Measurements from ENCODE around the gene SLIT3.
A peak's percentile ranks its signal among the peaks of the same experiment; 100 is the strongest.

The SLIT3 gene

DNA sequence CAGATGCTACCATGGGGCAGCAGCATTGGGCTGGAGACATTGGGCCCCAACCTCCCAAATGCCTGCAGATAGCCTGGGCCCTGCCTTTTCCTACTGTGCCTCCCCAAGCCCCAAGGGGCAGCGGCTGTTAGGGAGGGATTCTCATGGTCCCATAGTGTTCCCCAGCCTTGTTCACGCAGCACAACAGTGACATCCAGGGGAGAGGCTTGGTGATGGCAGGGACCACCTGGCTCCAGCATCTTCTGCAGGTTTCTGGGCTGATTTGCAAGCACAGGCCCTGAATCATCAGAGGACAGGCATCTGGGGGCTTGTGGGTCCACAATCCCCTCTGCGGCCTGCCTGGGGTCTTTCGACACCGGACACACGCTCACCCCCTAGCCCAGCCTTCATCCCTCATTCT is 354.6 kb downstream of the SLIT3 start:
- peak; percentile 38 for TF ChIP-seq CTCF (IDR thresholded peaks at IDR 0.05; ENCODE audit: control insufficient read depth, extremely low read depth, insufficient read depth)
- H3K4me3 ChIP-seq (ENCODE audit: low read depth, low read length), result no peak overlapping the region
- no peak for DNase-seq (ENCODE audit: low read depth)

- TF ChIP-seq CTCF (IDR thresholded peaks at IDR 0.05; ENCODE audit: control insufficient read depth, extremely low read depth, insufficient read depth), result no peak
- DNase-seq (ENCODE audit: low read depth), result no peak
- H3K4me3 ChIP-seq (ENCODE audit: low read depth, low read length), result no peak overlapping the region
Observed at GRCh38 chr5:168944004-168944403, 356.9 kb downstream of the SLIT3 start.

GRCh38 chr5:168943091-168943884 is 357.7 kb downstream of the SLIT3 start:
- TF ChIP-seq CTCF (IDR thresholded peaks at IDR 0.05; ENCODE audit: control insufficient read depth, extremely low read depth, insufficient read depth), result no peak
- no peak for DNase-seq (ENCODE audit: low read depth)
- no peak overlapping the region for H3K4me3 ChIP-seq (ENCODE audit: low read depth, low read length)

- DNase-seq (ENCODE audit: low read depth), result no peak
- H3K4me3 ChIP-seq (ENCODE audit: low read depth, low read length), result no peak overlapping the region
- TF ChIP-seq CTCF (IDR thresholded peaks at IDR 0.05; ENCODE audit: control insufficient read depth, extremely low read depth, insufficient read depth), result no peak
Observed at GRCh38 chr5:168941901-168942300, 359.0 kb downstream of the SLIT3 start.

GRCh38 chr5:168940712-168941111 is 360.2 kb downstream of the SLIT3 start:
- no peak for TF ChIP-seq CTCF (IDR thresholded peaks at IDR 0.05; ENCODE audit: control insufficient read depth, extremely low read depth, insufficient read depth)
- H3K4me3 ChIP-seq (ENCODE audit: low read depth, low read length), result no peak overlapping the region
- DNase-seq (ENCODE audit: low read depth), result no peak

- TF ChIP-seq CTCF (IDR thresholded peaks at IDR 0.05; ENCODE audit: control insufficient read depth, extremely low read depth, insufficient read depth), result no peak
- no peak overlapping the region for H3K4me3 ChIP-seq (ENCODE audit: low read depth, low read length)
- no peak for DNase-seq (ENCODE audit: low read depth)
Observed at GRCh38 chr5:168939887-168940544, 360.9 kb downstream of the SLIT3 start.
